SK-MEL-5 (cell line): ENCODE measurements around the gene DISC1. TPM values are rescaled to one million over a fixed set of nuclear protein-coding genes. Genes with fewer than 3 reads are reported as not detected.

Source experiments
- DNase-seq: peaks from one replicate; pipeline ENCODE4 v3.0.0-alpha.2; 2016; ENCODE audit warnings: low read depth, low spot score
- in situ Hi-C: cut with HindIII; loops from 2 replicates; pipeline ENCODE4 v1.10.0; 2016; ENCODE audit warnings: low sequenced_read_pairs, high pct_unique_total_duplicates, low pct_unique_long_range_greater_than_20kb
- total RNA-seq: library from RNA; depleted of rRNA; stranded (reverse); fragments of >200 nt; shearing (Covaris generic); gene quantifications from 2 replicates; pipeline ENCODE4 v1.2.3, GENCODE V29; 2014

DISC1 gene
- total RNA-seq, 1 experiment from 2014 or later, result 5.4 TPM

GRCh38 chr1:231677442-231677841 is 50.9 kb downstream of the DISC1 start:
- DNase-seq, result no peak
- in situ Hi-C loops, result no loop called here

DNA sequence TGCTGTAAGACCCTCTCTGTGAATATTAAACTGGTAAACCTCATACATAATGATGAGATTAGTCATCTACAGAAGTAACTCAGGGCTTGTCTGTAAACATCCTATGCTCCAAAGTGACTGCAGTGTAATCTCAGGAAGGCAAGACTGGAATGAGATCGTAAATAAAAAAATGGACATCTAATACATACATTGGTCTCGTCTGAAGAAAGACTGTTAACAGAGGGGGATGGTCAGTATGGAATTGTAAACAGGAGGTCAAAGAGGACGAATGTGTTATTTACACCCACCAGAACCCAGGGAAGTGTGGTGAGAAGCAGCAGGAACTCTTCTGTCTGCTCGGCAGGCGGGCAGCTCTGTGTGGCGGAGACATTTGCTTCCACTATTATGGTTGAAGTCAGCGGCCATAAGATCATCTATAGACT is 51.4 kb downstream of the DISC1 start:
- in situ Hi-C loops, result no loop called here

GRCh38 chr1:231679109-231679508 is 52.5 kb downstream of the DISC1 start:
- in situ Hi-C loops, result no loop called here

More for the DNA sequence above, 51.4 kb downstream of the DISC1 start:
- DNase-seq, result no peak

DNA sequence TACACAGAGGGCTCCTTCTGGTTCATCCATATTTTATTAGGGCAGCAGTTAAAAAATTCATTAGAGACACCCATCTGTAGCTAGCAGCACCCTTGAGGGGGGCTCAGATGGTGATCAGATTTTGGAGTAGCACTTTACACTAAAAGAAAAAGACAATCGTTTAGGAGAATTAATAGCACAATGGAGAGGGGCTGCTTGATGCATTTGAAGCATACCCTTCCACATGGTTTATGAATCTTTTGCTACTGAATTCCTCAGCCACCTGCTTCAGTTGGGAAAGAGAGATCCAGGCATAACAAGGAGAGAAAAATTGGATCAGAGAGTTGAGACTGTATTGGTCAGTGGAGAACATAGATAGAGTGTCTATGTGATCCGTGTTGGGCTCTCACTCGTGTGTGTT is 54.4 kb downstream of the DISC1 start:
- DNase-seq, result no peak
- in situ Hi-C loops, result no loop called here

More at GRCh38 chr1:231679109-231679508, 52.5 kb downstream of the DISC1 start:
- DNase-seq, result no peak

- no peak for DNase-seq
- in situ Hi-C loops, result no loop called here
These were observed 56.2 kb downstream of the DISC1 start for GRCh38 chr1:231682779-231683178.

DNA sequence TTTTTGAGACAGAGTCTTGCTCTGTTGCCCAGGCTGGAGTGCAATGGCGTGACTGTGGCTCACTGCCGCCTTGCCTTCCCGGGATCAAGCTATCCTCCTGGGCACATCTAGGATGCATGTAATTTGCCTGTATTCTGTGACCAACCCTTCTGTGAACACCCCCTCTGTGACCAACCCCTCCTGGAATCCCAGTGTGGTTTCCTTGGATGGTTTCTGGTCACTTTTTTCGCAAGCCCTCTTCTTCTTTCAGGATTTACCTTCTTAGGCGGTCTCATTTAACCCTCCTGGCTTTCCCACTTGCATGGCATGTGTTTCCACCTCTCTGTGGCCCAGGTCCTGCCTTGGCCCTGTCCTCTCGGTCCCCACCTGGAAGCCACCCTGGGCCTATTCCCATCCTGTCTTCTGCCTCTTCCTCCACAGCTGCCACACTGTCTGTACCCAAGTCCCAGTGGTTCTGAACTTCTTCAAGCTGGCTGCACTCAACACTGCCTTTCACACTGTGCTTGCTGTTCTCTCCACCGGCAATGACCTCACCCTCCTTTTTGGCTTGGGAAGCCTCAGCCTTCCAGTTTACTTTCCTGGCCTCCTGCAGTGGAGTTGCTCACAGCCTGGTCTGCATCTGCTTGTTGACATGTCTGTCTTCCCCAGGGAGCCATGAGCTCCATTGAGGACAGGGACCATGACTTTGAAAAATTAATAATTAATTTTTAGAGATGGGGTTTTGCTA is 57.0 kb downstream of the DISC1 start:
- DNase-seq, result no peak
- in situ Hi-C loops, result no loop called here

- in situ Hi-C loops, result no loop called here
These were observed 58.0 kb downstream of the DISC1 start for GRCh38 chr1:231684356-231685244.

DNA sequence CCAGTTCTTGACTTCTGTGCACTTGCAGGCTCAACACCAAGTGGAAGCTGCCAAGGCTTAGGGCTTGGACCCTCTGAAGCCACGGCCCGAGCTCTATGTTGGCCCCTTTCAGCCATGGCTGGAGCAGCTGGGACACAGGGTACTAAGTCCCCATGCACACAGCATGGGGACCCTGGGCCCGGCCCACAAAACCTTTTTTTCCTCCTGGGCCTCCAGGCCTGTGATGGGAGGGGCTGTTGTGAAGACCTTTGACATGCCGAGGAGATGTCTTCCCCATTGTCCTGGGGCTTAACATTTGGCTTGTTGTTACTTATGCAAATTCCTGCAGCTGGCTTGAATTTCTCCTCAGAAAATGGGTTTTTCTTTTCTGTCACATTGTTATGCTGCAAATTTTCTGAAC is 59.8 kb downstream of the DISC1 start:
- in situ Hi-C loops, result no loop called here
- DNase-seq, result no peak

More at GRCh38 chr1:231684356-231685244, 58.0 kb downstream of the DISC1 start:
- DNase-seq, result no peak

DNA sequence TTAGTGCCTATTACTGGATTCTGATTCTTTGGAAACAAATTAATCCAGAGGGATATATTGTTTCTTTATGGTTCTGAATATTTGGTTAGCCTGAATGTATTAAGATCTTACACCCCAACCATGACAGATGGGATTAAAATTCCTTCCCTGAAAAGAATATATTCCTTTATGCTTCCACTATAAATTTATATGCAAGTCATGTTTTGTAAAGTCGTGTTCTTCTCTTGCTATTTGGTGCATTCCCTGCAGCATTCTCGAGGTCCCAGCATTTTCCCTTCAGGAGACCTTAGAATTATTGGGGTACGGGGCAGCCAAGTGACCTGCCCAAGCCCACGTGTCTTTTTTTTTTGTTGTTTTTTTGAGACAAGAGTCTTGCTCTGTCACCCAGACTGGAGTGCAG is 62.4 kb downstream of the DISC1 start:
- in situ Hi-C loops, result no loop called here
- no peak for DNase-seq

GRCh38 chr1:231690059-231690458 is 63.5 kb downstream of the DISC1 start:
- in situ Hi-C loops, result no loop called here
- no peak for DNase-seq

- DNase-seq, result peak; percentile 68
- in situ Hi-C loops, result no loop called here
These were observed 65.1 kb downstream of the DISC1 start for GRCh38 chr1:231691618-231692259.

GRCh38 chr1:231693361-231694074 is 66.9 kb downstream of the DISC1 start:
- no peak for DNase-seq
- in situ Hi-C loops, result no loop called here

- no peak for DNase-seq
- in situ Hi-C loops, result no loop called here
These were observed 67.5 kb downstream of the DISC1 start for GRCh38 chr1:231694075-231694431.

- in situ Hi-C loops, result no loop called here
These were observed 68.0 kb downstream of the DISC1 start for GRCh38 chr1:231694465-231695077.

DNA sequence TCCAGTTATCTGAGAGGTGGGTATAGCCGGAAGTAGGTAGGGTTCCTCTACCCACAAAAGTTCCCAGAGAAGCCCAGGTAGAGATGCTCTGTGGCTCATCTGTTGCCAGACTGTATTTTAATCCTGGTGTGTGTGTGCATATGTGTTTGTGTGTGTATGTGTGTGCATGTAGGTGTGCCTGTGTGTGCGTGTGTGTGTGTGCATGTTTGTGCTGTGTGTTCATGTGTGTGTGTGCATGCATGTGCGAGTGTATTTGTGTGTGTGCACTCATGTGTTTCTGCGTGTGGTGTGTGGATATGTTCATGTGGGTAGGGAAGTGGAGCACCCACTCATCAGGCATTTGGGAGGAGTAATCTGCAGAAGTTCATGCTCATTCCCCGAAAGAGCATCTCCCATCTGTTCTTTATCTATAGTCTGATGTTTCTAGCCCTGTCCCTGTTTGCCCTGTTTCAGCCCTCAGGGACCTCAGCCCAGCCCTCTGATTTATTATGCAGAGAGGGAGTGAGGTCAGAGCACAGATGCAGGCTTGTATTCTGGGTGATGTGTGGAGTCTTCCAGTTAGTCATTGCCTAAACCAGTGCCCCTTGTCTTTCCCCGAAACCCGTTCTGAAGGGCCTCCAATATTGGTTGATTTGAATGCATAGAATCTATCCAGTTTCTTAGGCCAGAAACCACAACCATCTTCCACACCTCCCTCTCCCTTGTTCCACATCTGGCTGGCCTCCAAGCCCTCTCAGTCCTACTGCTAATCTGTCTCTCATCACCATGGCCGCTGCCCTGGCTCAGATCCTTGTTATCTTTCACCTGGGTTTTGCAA is 69.1 kb downstream of the DISC1 start:
- no peak for DNase-seq
- in situ Hi-C loops, result no loop called here

More at GRCh38 chr1:231694465-231695077, 68.0 kb downstream of the DISC1 start:
- DNase-seq, result no peak

- no peak for DNase-seq
- in situ Hi-C loops, result no loop called here
These were observed 73.2 kb downstream of the DISC1 start for GRCh38 chr1:231699784-231700183.

DNA sequence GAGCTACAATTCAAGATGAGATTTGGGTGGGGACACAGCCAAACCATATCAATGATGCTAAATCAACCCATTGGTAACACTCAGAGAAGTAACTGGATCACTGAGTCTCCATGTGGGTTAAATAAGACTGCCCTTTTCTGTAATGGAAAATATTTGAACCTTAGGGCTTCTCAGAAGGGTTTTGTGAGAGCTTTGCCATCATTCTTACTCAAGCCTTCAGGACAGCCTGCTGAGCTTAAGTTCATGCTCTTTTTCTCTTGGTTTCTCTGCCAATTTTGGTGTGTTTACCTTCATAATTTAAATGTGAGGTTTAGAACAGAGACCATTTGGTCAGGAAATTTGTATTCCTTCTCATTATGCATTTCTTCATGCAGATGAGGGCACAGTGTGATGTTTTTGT is 74.7 kb downstream of the DISC1 start:
- in situ Hi-C loops, result no loop called here

More for the DNA sequence above, 74.7 kb downstream of the DISC1 start:
- no peak for DNase-seq
